Esophagus squamous epithelium (tissue), 4 donors: ENCODE results near the gene CHEK2.

ENCODE experiments used
- CTCF ChIP-seq, 6 experiments: fragments of 450-650 bp in 4 of 6; fragments of 200-600 bp in 2 of 6; sonication (generic) in 2 of 6; IDR thresholded peaks; one replicate each; pipeline ENCODE4 v1.5.1; 2016 to 2019; ENCODE audit warnings: antibody characterized with exemption in 6 of 6, mild to moderate bottlenecking in 4 of 6, moderate library complexity in 4 of 6
- POLR2A ChIP-seq, 4 donors: fragments of 450-650 bp; IDR thresholded peaks; one replicate each; pipeline ENCODE4 v1.6.1; 2017; ENCODE audit warnings: antibody characterized with exemption in 4 of 4, mild to moderate bottlenecking in 4 of 4, moderate library complexity in 3 of 4

- TF ChIP-seq CTCF (IDR thresholded peaks at IDR 0.05) = no peak
- no peak for TF ChIP-seq POLR2A (IDR thresholded peaks at IDR 0.05)
Observed at GRCh38 chr22:28710576-28711191, 30.9 kb downstream of the CHEK2 start.
